ENCODE measurements around the gene AHNAK2.
"Not testable (repeated sequence)": the region's sequence is repeated elsewhere in the genome, so short reads cannot be mapped to it uniquely, and the experiment has no call there.

The AHNAK2 gene

GRCh38 chr14:104895207-104895785 is 82.9 kb downstream of the AHNAK2 start:
- DNase-seq = no peak

- no peak for DNase-seq
Observed at GRCh38 chr14:104894331-104895206, 83.6 kb downstream of the AHNAK2 start.

- no peak for DNase-seq
Observed at GRCh38 chr14:104893435-104894207, 84.6 kb downstream of the AHNAK2 start.

- no peak for DNase-seq
Observed at GRCh38 chr14:104892531-104893434, 85.4 kb downstream of the AHNAK2 start.

- DNase-seq = no peak
Observed at GRCh38 chr14:104891664-104892530, 86.3 kb downstream of the AHNAK2 start.

- DNase-seq = no peak
Observed at GRCh38 chr14:104891121-104891551, 87.0 kb downstream of the AHNAK2 start.

GRCh38 chr14:104890292-104890691 is 87.9 kb downstream of the AHNAK2 start:
- not testable (repeated sequence) for DNase-seq

GRCh38 chr14:104889375-104889757 is 88.8 kb downstream of the AHNAK2 start:
- no peak for DNase-seq

- DNase-seq = no peak
Observed at GRCh38 chr14:104888489-104889374, 89.4 kb downstream of the AHNAK2 start.

- DNase-seq = no peak
Observed at GRCh38 chr14:104887623-104888488, 90.3 kb downstream of the AHNAK2 start.
